Epithelial cell of umbilical artery (primary cell): ENCODE results near the gene LAMP5. TPM values are rescaled to one million over a fixed set of nuclear protein-coding genes. Genes with fewer than 3 reads are reported as not detected.

Experiments used
- total RNA-seq: library from RNA; depleted of rRNA; stranded (reverse); fragments of >200 nt; gene quantifications from 2 replicates; pipeline ENCODE4 v1.2.3, GENCODE V29; 2014

LAMP5 gene
- under 0.01 TPM in 1 of 2 replicates, not detected in the other for total RNA-seq

DNA sequence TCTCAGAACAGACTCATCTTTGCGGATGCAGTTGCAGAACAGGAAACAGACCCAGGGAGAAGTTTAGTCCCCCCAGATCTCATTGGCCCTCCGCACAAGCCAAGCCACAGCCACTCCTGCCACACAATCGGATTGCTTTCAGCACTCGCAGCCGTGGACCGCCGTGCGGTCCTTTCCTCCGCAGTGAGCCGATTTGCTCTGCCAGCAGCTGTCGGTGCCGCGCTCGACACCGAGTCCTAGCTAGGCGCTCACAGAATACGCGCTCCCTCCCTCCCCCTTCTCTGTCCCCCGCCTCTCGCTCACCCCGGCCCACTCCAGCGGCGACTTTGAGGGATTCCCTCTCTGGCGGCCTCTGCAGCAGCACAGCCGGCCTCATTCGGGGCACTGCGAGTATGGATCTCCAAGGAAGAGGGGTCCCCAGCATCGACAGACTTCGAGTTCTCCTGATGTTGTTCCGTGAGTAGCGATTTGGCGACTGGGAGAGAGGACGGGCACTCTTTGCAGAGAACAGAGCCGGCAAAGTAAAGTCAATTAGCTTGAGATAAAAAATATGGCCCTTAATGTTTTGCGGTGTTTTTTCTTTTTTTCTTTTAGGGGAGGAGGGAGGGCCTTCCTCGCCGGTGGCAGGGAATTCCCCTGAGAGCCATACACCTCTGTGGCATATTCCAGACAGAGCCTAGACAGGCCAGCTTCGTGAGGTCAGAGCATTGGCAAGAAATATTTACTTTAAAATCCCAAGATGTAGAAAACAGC, at the start of gene LAMP5:
Gene LAMP5 (plus strand): TSS at position 130 of the 753 bp plus-strand sequence. CDS start 263 bp downstream, at position 393.

